Karpas-422 (cell line): Measurements from ENCODE around the gene CTXN1. TPM values are rescaled to one million over a fixed set of nuclear protein-coding genes. Genes with fewer than 3 reads are reported as not detected.
"Not testable (repeated sequence)": the region's sequence is repeated elsewhere in the genome, so short reads cannot be mapped to it uniquely, and the experiment has no call there.

Source experiments
- DNase-seq: peaks from one replicate; pipeline ENCODE4 v3.0.0-alpha.2; 2015
- H2AFZ ChIP-seq: fragments of 200-600 bp; sonication (generic); 2 replicates; pipeline ENCODE4 v1.6.1; 2014; ENCODE audit warnings: antibody characterized with exemption, low read length, mixed read lengths
- H3K27ac ChIP-seq: fragments of 200-600 bp; sonication (generic); 2 replicates; pipeline ENCODE4 v1.5.1; 2014; ENCODE audit warnings: mild to moderate bottlenecking, low read length, moderate library complexity
- H3K27me3 ChIP-seq: fragments of 200-600 bp; sonication (generic); 2 replicates; pipeline ENCODE4 v1.6.1; 2014; ENCODE audit warnings: low read length, mixed read lengths
- H3K36me3 ChIP-seq: fragments of 200-600 bp; sonication (generic); 2 replicates; pipeline ENCODE4 v1.6.1; 2014; ENCODE audit warnings: low read length, mixed read lengths; ENCODE audit not compliant: insufficient read depth
- H3K4me1 ChIP-seq: fragments of 200-600 bp; sonication (generic); 2 replicates; pipeline ENCODE4 v1.6.1; 2014; ENCODE audit warnings: mild to moderate bottlenecking, low read length, mixed read lengths
- H3K4me2 ChIP-seq: fragments of 200-600 bp; sonication (generic); 2 replicates; pipeline ENCODE4 v1.6.1; 2014; ENCODE audit warnings: low read length, low read depth, mild to moderate bottlenecking; ENCODE audit not compliant: poor library complexity, severe bottlenecking
- H3K4me3 ChIP-seq: fragments of 200-600 bp; sonication (generic); 2 replicates; pipeline ENCODE4 v1.5.1; 2014; ENCODE audit warnings: mild to moderate bottlenecking, antibody characterized with exemption, low read length, mixed read lengths
- H3K79me2 ChIP-seq: fragments of 200-600 bp; sonication (generic); 2 replicates; pipeline ENCODE4 v1.6.1; 2014; ENCODE audit warnings: mild to moderate bottlenecking, low read length, mixed read lengths
- H3K9ac ChIP-seq: fragments of 200-600 bp; sonication (generic); 2 replicates; pipeline ENCODE4 v1.6.0; 2014; ENCODE audit warnings: low read length
- H3K9me2 ChIP-seq: fragments of 200-600 bp; sonication (generic), shearing (Covaris generic); replicated peaks from 2 replicates; pipeline ENCODE4 v1.6.0; 2014; ENCODE audit warnings: mild to moderate bottlenecking, low read length, moderate library complexity; ENCODE audit not compliant: insufficient read depth
- H3K9me3 ChIP-seq: fragments of 300-700, 200-600 bp; sonication (generic); 2 replicates; pipeline ENCODE4 v1.6.1; 2014; ENCODE audit warnings: low read length, mixed read lengths
- H4K20me1 ChIP-seq: fragments of 200-600 bp; sonication (generic); 2 replicates; pipeline ENCODE4 v1.6.1; 2014; ENCODE audit warnings: mild to moderate bottlenecking, antibody characterized with exemption, low read length, low read depth; ENCODE audit not compliant: insufficient read depth
- total RNA-seq: library from RNA; depleted of rRNA; stranded (reverse); fragments of >200 nt; shearing (Covaris generic); gene quantifications from 2 replicates; pipeline ENCODE4 v1.2.3, GENCODE V29; 2014; ENCODE audit warnings: low replicate concordance

CTXN1 gene
- total RNA-seq, 1 experiment from 2014 or later, result not detected

DNA sequence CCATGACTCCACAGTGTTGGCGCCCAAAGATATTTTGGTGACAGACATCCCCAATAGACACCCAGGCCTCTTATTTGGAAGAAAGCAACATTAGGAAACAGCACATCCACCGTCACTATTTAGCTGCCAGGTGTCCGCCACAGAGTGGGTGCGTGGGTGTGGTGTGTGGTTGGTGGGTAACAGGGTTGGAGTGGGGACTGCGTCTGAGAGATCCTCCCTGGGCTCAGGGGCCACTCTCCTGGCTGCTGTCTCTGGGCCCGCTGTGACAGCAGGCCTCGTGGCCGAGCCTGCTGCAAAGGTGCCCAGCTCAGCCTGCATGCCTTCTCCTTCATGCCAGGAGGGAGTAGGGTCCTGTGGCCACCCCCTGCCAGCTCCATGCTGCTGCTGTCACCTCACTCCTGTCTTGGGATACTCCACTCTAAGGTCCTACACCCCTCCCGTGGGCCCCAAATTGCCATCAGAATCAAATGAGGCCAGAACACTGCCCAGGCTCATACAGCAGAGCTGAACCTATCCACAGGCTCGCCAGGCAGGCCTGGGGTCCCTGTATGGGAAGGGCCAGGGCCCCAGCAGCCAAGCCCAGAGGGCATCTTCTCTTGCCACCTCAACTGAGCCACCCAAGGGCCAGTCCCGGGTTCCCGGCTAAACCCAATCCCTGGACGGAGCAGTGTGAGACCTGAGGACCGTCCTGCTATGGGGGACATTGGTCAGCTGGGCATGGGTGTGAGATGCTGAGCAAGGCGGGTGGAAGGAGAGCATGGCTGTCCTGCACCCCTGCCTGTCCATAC lies 42.3 kb upstream of the CTXN1 start:
- peaks cover 14% of the 10 kb centered on the region; the same call in 1 of the 2 replicates for H3K36me3 ChIP-seq
- no peaks in the 10 kb centered on the region for H3K4me1 ChIP-seq
- H3K27ac ChIP-seq, result no peak overlapping the region
- H4K20me1 ChIP-seq, result 0 out of 2 replicates have a peak, but pooled peaks cover 4% of the 10 kb centered on the region
- no peaks in the 10 kb centered on the region for H3K9me2 ChIP-seq
- no peaks in the 10 kb centered on the region for H3K9me3 ChIP-seq
- H3K27me3 ChIP-seq, result no peaks in the 10 kb centered on the region
- no peak for DNase-seq
- H3K4me3 ChIP-seq, result no peak overlapping the region
- H3K9ac ChIP-seq, result no peak overlapping the region
- no peak overlapping the region for H2AFZ ChIP-seq
- no peak overlapping the region for H3K4me2 ChIP-seq
- H3K79me2 ChIP-seq, result no peaks in the 10 kb centered on the region

DNA sequence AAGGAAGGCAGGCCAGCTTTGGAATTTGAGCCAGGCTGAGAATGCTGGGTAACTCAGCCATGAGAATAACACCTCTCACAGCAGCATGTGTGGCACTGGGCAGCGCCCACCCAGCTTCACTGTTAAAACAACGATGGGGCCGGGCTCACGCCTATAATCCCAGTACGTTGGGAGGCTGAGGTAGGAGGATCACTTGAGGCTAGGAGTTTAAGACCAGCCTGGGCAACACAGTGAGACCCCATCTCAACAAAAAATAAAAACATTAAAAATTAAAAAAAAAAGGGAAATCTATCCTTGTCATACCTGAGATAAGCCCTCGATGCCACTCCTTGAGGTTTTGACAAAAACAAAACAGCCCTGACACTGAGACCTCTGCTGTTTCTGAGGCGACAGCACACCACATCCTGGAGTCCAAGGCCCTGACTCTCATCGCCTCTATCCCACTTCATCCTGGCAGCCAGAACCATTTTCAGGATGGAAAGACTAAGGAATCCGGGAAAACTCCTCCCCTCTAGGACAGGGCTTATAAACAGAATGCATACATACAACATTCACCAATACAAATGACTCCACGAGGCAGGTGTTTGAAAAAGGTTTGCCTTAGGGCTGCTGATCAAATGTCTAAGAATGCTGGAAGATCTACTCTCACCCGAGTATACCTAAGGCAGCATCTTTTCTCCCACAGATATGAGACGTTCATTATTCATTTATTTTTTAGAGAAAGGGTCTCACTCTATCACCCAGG lies 40.2 kb upstream of the CTXN1 start:
- no peaks in the 10 kb centered on the region for H3K4me1 ChIP-seq
- no peaks in the 10 kb centered on the region for H3K27me3 ChIP-seq
- H3K9me2 ChIP-seq, result no peaks in the 10 kb centered on the region
- H3K4me2 ChIP-seq, result no peak overlapping the region
- H3K9ac ChIP-seq, result no peak overlapping the region
- no peaks in the 10 kb centered on the region for H3K9me3 ChIP-seq
- no peak overlapping the region for H3K4me3 ChIP-seq
- H3K27ac ChIP-seq, result no peak overlapping the region
- 0 out of 2 replicates have a peak, but pooled peaks cover 8% of the 10 kb centered on the region for H4K20me1 ChIP-seq
- peaks cover 27% of the 10 kb centered on the region; the same call in 1 of the 2 replicates for H3K36me3 ChIP-seq
- H2AFZ ChIP-seq, result no peak overlapping the region
- DNase-seq, result no peak
- no peaks in the 10 kb centered on the region for H3K79me2 ChIP-seq

DNA sequence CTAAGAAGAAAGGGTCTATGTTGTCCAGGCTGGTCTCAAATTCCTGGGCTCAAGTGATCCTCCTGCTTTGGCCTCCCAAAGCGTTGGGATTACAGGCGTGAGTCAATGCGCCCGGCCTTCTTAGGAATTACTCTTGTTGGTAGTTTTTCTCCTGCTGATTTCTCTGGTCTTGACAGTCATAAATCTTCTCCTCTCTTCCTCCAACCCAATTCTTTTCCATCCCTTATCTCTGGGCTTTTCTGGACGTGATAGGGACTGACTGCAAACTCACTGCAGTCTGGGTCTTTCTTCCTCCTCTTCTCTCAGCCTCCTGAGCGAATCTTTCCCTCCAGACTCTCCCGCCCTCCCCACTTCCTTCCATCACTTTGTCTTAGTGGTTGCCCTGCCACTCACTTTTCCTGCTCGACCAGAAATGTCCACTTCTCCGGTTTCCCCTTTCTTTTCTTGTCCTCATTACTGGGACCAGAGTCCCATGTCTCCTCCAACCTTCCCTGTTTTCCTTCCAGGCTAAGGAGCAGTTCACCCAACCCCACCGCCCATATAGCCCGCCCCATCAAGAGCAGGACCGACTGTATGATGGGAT lies 39.4 kb upstream of the CTXN1 start:
- peaks cover 32% of the 10 kb centered on the region; the same call in 1 of the 2 replicates for H3K36me3 ChIP-seq
- H3K79me2 ChIP-seq, result no peaks in the 10 kb centered on the region
- H3K4me3 ChIP-seq, result no peak overlapping the region
- DNase-seq, result no peak
- no peak overlapping the region for H3K4me2 ChIP-seq
- no peaks in the 10 kb centered on the region for H3K9me3 ChIP-seq
- H3K4me1 ChIP-seq, result no peaks in the 10 kb centered on the region
- H3K9me2 ChIP-seq, result no peaks in the 10 kb centered on the region
- H4K20me1 ChIP-seq, result 0 out of 2 replicates have a peak, but pooled peaks cover 8% of the 10 kb centered on the region
- H3K27ac ChIP-seq, result no peak overlapping the region
- no peak overlapping the region for H2AFZ ChIP-seq
- H3K27me3 ChIP-seq, result no peaks in the 10 kb centered on the region
- no peak overlapping the region for H3K9ac ChIP-seq

DNA sequence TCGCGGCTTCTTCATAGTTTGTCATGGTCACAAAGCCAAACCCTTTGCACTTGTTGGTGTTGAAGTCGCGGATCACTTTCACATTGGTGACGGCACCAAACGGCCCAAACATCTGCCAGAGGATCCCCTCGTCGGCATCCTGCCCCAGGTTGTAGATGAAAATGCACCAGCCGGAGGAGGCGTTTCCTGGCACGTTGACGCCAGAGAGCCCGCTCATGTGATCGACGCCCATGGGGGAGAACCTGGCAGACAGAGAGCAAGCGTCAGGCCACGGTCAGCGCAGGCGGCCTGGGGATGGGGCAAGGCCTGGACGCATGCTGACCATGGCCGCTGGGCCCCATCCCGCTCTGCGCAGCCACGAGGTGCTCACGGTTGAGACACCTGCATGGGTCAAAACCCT lies 37.6 kb upstream of the CTXN1 start:
- H3K4me1 ChIP-seq, result no peaks in the 10 kb centered on the region
- peaks cover 41% of the 10 kb centered on the region; the same call in 1 of the 2 replicates for H3K36me3 ChIP-seq
- no peak overlapping the region for H3K4me3 ChIP-seq
- no peaks in the 10 kb centered on the region for H3K9me3 ChIP-seq
- DNase-seq, result no peak
- H2AFZ ChIP-seq, result no peak overlapping the region
- H3K9ac ChIP-seq, result no peak overlapping the region
- H3K9me2 ChIP-seq, result no peaks in the 10 kb centered on the region
- no peaks in the 10 kb centered on the region for H3K79me2 ChIP-seq
- 0 out of 2 replicates have a peak, but pooled peaks cover 8% of the 10 kb centered on the region for H4K20me1 ChIP-seq
- H3K27me3 ChIP-seq, result no peaks in the 10 kb centered on the region
- no peak overlapping the region for H3K4me2 ChIP-seq
- no peak overlapping the region for H3K27ac ChIP-seq

DNA sequence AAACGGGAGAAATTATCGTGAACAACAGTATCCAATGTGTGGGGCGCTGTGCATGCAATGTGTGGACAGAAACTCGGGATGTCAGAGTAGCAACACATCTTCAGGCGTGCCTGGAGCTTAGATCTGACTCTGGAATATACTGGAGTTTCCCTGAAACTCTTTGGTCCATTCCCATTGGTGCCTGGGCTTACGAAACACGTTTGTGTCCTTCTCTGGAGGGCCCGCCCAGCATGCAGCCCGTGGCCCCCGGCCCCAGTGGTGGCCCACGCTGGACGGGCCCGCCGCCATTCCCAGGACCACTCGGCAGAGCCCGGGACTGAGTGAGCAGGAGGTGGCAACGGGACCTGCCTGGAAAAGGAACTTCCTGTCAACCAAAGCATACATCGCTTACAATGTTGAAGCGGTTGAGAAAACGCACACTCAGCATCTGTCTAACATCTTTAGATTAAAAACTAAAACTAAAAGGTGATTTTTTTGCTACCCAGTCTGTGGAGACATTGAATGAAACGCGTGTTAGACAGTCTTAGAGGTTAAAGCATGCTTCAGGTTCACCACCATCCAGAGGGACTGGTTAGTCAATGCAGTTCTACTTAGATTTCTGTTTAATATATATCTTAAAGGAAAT lies 36.8 kb upstream of the CTXN1 start:
- no peaks in the 10 kb centered on the region for H3K9me3 ChIP-seq
- no peaks in the 10 kb centered on the region for H3K27me3 ChIP-seq
- no peak overlapping the region for H3K27ac ChIP-seq
- no peaks in the 10 kb centered on the region for H3K79me2 ChIP-seq
- H3K4me3 ChIP-seq, result no peak overlapping the region
- H3K36me3 ChIP-seq, result peaks cover 41% of the 10 kb centered on the region; the same call in 1 of the 2 replicates
- no peak for DNase-seq
- no peak overlapping the region for H2AFZ ChIP-seq
- H3K9ac ChIP-seq, result no peak overlapping the region
- 0 out of 2 replicates have a peak, but pooled peaks cover 8% of the 10 kb centered on the region for H4K20me1 ChIP-seq
- no peaks in the 10 kb centered on the region for H3K4me1 ChIP-seq
- no peaks in the 10 kb centered on the region for H3K9me2 ChIP-seq
- no peak overlapping the region for H3K4me2 ChIP-seq

DNA sequence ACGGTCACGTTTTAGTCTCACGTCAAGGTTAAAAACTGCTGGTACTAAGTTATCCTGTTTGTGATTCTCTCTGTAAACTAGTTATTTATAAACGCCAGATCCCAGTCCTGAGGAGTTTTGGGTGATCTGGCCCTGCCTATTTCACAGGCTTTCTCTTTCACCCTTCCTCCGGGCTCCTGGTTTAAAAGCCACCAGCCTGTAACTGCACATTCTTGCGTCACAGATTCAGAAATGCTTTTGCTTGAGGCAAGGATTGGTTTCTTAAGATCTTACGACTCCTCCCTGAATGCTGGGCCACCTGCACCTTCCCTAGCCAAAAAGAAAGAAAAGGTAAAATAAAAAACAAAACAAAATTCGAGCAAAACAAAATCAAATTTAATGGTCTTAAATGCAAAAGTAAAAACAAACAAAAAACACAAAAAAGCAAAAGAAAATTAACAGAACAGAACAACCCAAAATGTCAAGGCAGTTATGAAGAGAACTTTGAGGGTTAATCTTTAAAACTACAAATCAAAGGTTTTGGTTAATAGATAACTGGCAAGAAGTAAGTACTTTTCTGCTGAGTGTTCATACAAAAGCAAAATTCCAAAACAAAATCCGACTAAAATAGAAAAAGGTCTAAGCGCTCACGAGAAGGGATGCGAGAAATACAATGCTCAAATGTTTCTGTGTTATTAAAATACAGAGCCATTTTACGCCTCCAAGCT lies 36.1 kb upstream of the CTXN1 start:
- Histone ChIP-seq H3K27me3 (no peaks in the 10 kb centered on the region), H3K36me3 (peaks cover 34% of the 10 kb centered on the region; the same call in 1 of the 2 replicates), H3K4me1 (no peaks in the 10 kb centered on the region)

DNA sequence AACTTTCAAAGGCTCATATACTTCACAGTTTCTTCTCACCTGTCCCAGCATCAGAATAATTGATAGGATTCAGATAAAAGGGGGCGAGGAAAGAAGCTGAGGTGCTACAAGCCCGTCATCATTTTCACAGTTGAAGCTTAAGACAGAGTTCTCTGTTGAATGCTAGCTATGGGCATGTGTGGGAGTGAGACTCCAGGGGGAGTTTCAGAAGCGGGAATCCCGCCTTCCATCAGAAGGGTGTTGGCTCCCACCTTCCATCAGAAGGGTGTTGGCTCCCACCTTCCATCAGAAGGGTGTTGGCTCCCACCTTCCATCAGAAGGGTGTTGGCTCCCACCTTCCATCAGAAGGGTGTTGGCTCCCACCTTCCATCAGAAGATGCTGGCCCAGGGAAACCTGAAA lies 35.1 kb upstream of the CTXN1 start:
- not testable (repeated sequence) for DNase-seq, H3K9ac ChIP-seq, H3K4me3 ChIP-seq, H2AFZ ChIP-seq, H3K9me2 ChIP-seq, H3K79me2 ChIP-seq, H3K4me2 ChIP-seq, H3K27me3 ChIP-seq, H3K9me3 ChIP-seq, H4K20me1 ChIP-seq, H3K4me1 ChIP-seq, H3K27ac ChIP-seq
- H3K36me3 ChIP-seq, result peaks cover 30% of the 10 kb centered on the region; the same call in 1 of the 2 replicates

More for the DNA sequence above, 36.1 kb upstream of the CTXN1 start:
- Histone ChIP-seq H2AFZ (no peak overlapping the region), H3K9me2 (no peaks in the 10 kb centered on the region), H3K9me3 (no peaks in the 10 kb centered on the region), H3K79me2 (no peaks in the 10 kb centered on the region), H3K9ac (no peak overlapping the region), H3K4me3 (no peak overlapping the region), H4K20me1 (0 out of 2 replicates have a peak, but pooled peaks cover 8% of the 10 kb centered on the region), H3K27ac (no peak overlapping the region), H3K4me2 (no peak overlapping the region)
- DNase-seq, result no peak
